Activated B cell treated with CpG ODN at 0.5 μM for 24 hours (primary cell): ENCODE results near the gene NAA25. TPM values are rescaled to one million over a fixed set of nuclear protein-coding genes. Genes with fewer than 3 reads are reported as not detected.

Experiments used
- ATAC-seq: fragments of 200-7000 bp; cut with Tn5 transposase; one replicate; pipeline ENCODE4 v1.10.0; 2021; ENCODE audit warnings: low read depth, mild to moderate bottlenecking, moderate library complexity
- CTCF ChIA-PET: fragments of 350-600 bp; sonication (Branson Sonifier 250); formaldehyde crosslinking; loops from one replicate; lab custom pipeline; 2021; ENCODE audit warnings: antibody characterized with exemption; lab: Charles Lee
- POLR2A ChIA-PET: fragments of 350-600 bp; sonication (Branson Sonifier 250); formaldehyde crosslinking; loops from one replicate; lab custom pipeline; 2021; ENCODE audit warnings: antibody characterized with exemption; lab: Charles Lee
- DNase-seq: peaks from one replicate; pipeline ENCODE4 v3.0.0; 2022
- H3K27ac Mint-ChIP-seq: one replicate; pipeline ENCODE4 v1.8.0; 2020; ENCODE audit warnings: mixed read lengths
- H3K27me3 Mint-ChIP-seq: one replicate; pipeline ENCODE4 v1.8.0; 2021; ENCODE audit warnings: mixed read lengths
- H3K36me3 Mint-ChIP-seq: one replicate; pipeline ENCODE4 v1.8.0; 2021; ENCODE audit warnings: low read depth, mixed read lengths
- H3K4me1 Mint-ChIP-seq: one replicate; pipeline ENCODE4 v1.8.0; 2021; ENCODE audit warnings: mixed read lengths
- H3K4me3 Mint-ChIP-seq: one replicate; pipeline ENCODE4 v1.8.0; 2020; ENCODE audit warnings: mild to moderate bottlenecking, mixed read lengths
- H3K9me3 Mint-ChIP-seq: one replicate; pipeline ENCODE4 v1.8.0; 2020; ENCODE audit warnings: mixed read lengths
- CTCF ChIP-seq: fragments of 200-600 bp; IDR thresholded peaks from one replicate; pipeline ENCODE4 v1.8.0; 2022; ENCODE audit warnings: antibody characterized with exemption, mild to moderate bottlenecking
- intact Hi-C: fragments of 100-400 bp; cut with micrococcal nuclease; formaldehyde crosslinking; loops from one replicate; pipeline ENCODE4 v1.15.1; 2024
- total RNA-seq: library from RNA; stranded (reverse); gene quantifications from 2 replicates; pipeline ENCODE4 v1.2.3, GENCODE V29; 2022

NAA25 gene
- total RNA-seq, 1 donor from 2014 or later = 52.7 TPM

GRCh38 chr12:112117685-112118084, 9.1 kb upstream of the NAA25 start:
- ChIA-PET CTCF (no interaction called here), POLR2A (interaction anchor here (2.1 kb wide), 1 partner anchor 8 kb away, joined by 14 read pairs; the partner anchor contains the start of gene TRAFD1)
- ATAC-seq (no peak), DNase-seq (no peak)
- TF ChIP-seq CTCF = no peak
- Mint-ChIP-seq H3K4me3 (no peak overlapping the region), H3K36me3 (no peaks in the 10 kb centered on the region), H3K27ac (no peak overlapping the region), H3K27me3 (peaks cover 3% of the 10 kb centered on the region), H3K4me1 (peaks cover 5% of the 10 kb centered on the region), H3K9me3 (no peaks in the 10 kb centered on the region)
- intact Hi-C loops = no loop called here

GRCh38 chr12:112116232-112117060, 7.9 kb upstream of the NAA25 start:
- H3K9me3 Mint-ChIP-seq = no peaks in the 10 kb centered on the region
- CTCF ChIA-PET = no interaction called here
- H3K27me3 Mint-ChIP-seq = peaks cover 3% of the 10 kb centered on the region
- intact Hi-C loops = no loop called here
- no peak for DNase-seq
- POLR2A ChIA-PET = interaction anchor here (0.9 to 2.1 kb wide), 2 partner anchors 9 to 36 kb away, joined by 3 to 14 read pairs; partner anchors contain the start of gene TRAFD1
- no peak for TF ChIP-seq CTCF
- H3K4me1 Mint-ChIP-seq = peaks cover 6% of the 10 kb centered on the region
- no peak overlapping the region for H3K4me3 Mint-ChIP-seq
- no peak overlapping the region for H3K27ac Mint-ChIP-seq
- H3K36me3 Mint-ChIP-seq = no peaks in the 10 kb centered on the region
- ATAC-seq = no peak

- ATAC-seq (no peak), DNase-seq (no peak)
- intact Hi-C loops = no loop called here
- Mint-ChIP-seq H3K4me1 (peaks cover 6% of the 10 kb centered on the region), H3K9me3 (no peaks in the 10 kb centered on the region), H3K4me3 (no peak overlapping the region), H3K36me3 (no peaks in the 10 kb centered on the region), H3K27ac (no peak overlapping the region), H3K27me3 (peaks cover 3% of the 10 kb centered on the region)
- ChIA-PET CTCF (no interaction called here), POLR2A (interaction anchor here (2.1 kb wide), 1 partner anchor 10 kb away, joined by 14 read pairs; the partner anchor contains the start of gene TRAFD1)
- TF ChIP-seq CTCF = no peak
Observed at GRCh38 chr12:112115259-112116045, 6.9 kb upstream of the NAA25 start.

GRCh38 chr12:112112409-112113133, 4.0 kb upstream of the NAA25 start:
- no peak overlapping the region for H3K27ac Mint-ChIP-seq

More at GRCh38 chr12:112112409-112113133, 4.0 kb upstream of the NAA25 start:
- Mint-ChIP-seq H3K27me3 (no peaks in the 10 kb centered on the region), H3K4me1 (peaks cover 17% of the 10 kb centered on the region), H3K36me3 (peaks cover 11% of the 10 kb centered on the region), H3K4me3 (no peak overlapping the region), H3K9me3 (no peaks in the 10 kb centered on the region)
- intact Hi-C loops = no loop called here
- no peak for TF ChIP-seq CTCF
- ChIA-PET CTCF (no interaction called here), POLR2A (interaction anchor here (0.8 to 1.8 kb wide), 3 partner anchors 8 to 19 kb away, joined by 4 to 5 read pairs (median 5); partner anchors contain the start of gene TRAFD1)
- no peak for ATAC-seq
- no peak for DNase-seq
